ENCODE measurements around the gene UBA5. TPM values are rescaled to one million over a fixed set of nuclear protein-coding genes. Genes with fewer than 3 reads are reported as not detected.

Gene UBA5
- total RNA-seq, 1 donor from 2014 or later: 84.7 TPM

DNA sequence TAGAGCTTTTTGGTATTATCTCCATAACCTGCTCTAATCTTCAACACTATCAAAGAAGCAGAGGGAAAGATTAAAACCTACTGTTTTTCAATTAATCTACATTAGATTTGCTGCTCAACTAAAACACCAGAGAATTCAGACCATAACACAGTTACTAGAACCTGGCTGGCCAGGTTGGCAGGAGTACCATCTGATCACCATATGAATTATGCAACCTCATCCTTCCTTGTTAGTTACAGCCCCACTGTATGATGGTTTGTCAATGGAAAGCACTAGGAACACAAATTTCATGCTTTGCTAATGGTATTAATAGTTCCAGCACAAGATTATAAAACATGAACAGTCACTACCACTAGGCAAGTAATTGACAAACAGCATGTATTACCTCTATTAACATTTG is 56.2 kb downstream of the UBA5 start:
- Histone ChIP-seq H3K36me3 (peaks cover 15% of the 10 kb centered on the region), H3K27ac (no peak overlapping the region), H3K4me1 (peaks cover 20% of the 10 kb centered on the region), H3K27me3 (no peaks in the 10 kb centered on the region), H3K9me3 (ENCODE audit: low read depth) (no peaks in the 10 kb centered on the region), H3K4me2 (no peak overlapping the region), H3K9ac (no peak overlapping the region), H3K79me2 (ENCODE audit: low read depth) (peaks cover 19% of the 10 kb centered on the region), H4K20me1 (ENCODE audit: low read depth) (peaks cover 22% of the 10 kb centered on the region), H3K4me3 (no peak overlapping the region), H3F3A (ENCODE audit: low read depth) (peaks cover 4% of the 10 kb centered on the region), H2AFZ (replicated peaks) (no peak overlapping the region)
- Mint-ChIP-seq H3K27me3 (ENCODE audit: insufficient read depth, low read depth) (peaks cover 5% of the 10 kb centered on the region), H3K9me3 (no peaks in the 10 kb centered on the region), H3K36me3 (peaks cover 15% of the 10 kb centered on the region), H3K4me3 (no peak overlapping the region), H3K27ac (no peak overlapping the region), H3K4me1 (peaks cover 13% of the 10 kb centered on the region)
- TF ChIP-seq, protein P1, sequence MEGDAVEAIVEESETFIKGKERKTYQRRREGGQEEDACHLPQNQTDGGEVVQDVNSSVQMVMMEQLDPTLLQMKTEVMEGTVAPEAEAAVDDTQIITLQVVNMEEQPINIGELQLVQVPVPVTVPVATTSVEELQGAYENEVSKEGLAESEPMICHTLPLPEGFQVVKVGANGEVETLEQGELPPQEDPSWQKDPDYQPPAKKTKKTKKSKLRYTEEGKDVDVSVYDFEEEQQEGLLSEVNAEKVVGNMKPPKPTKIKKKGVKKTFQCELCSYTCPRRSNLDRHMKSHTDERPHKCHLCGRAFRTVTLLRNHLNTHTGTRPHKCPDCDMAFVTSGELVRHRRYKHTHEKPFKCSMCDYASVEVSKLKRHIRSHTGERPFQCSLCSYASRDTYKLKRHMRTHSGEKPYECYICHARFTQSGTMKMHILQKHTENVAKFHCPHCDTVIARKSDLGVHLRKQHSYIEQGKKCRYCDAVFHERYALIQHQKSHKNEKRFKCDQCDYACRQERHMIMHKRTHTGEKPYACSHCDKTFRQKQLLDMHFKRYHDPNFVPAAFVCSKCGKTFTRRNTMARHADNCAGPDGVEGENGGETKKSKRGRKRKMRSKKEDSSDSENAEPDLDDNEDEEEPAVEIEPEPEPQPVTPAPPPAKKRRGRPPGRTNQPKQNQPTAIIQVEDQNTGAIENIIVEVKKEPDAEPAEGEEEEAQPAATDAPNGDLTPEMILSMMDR (IDR thresholded peaks at IDR 0.05): no peak
- no peak for TF ChIP-seq EZH2 (IDR thresholded peaks at IDR 0.05)
- TF ChIP-seq EZH2phosphoT487 (IDR thresholded peaks at IDR 0.05): no peak
- DNase-seq (ENCODE audit: low spot score): no peak

DNA sequence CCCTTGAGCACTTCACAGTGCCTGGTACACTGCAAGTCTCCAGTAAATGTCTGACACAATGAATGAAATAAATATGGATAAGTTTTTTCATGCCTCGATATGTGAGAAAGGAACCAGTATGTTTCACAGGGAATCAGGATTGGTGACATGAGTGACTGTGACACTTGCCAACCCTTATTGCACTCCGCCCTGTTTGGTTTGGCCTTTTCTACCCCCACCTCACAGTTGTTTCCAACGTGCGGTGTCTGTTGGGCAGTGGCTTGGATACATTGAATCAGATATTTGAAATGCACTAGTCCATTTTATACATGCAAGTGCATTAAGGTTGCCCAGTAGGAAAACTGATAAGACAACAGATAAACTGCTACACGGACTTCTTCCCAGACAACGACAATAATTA is 60.1 kb downstream of the UBA5 start:
- H3K9me3 ChIP-seq (ENCODE audit: low read depth): no peaks in the 10 kb centered on the region
- H3F3A ChIP-seq (ENCODE audit: low read depth): peaks cover 23% of the 10 kb centered on the region
- no peak overlapping the region for H3K27ac ChIP-seq
- Mint-ChIP-seq H3K4me3 (peak overlapping the region; percentile 96), H3K4me1 (peaks cover 19% of the 10 kb centered on the region), H3K36me3 (peaks cover 15% of the 10 kb centered on the region), H3K9me3 (no peaks in the 10 kb centered on the region), H3K27ac (no peak overlapping the region), H3K27me3 (ENCODE audit: insufficient read depth, low read depth) (peaks cover 5% of the 10 kb centered on the region)
- H3K4me2 ChIP-seq: peak overlapping the region; percentile 62
- peaks cover 21% of the 10 kb centered on the region for H3K79me2 ChIP-seq (ENCODE audit: low read depth)
- no peaks in the 10 kb centered on the region for H3K27me3 ChIP-seq
- H3K4me1 ChIP-seq: peaks cover 20% of the 10 kb centered on the region
- H3K9ac ChIP-seq: no peak overlapping the region
- H2AFZ ChIP-seq (replicated peaks): no peak overlapping the region
- H3K36me3 ChIP-seq: peaks cover 3% of the 10 kb centered on the region
- DNase-seq (ENCODE audit: low spot score): no peak
- peaks cover 18% of the 10 kb centered on the region for H4K20me1 ChIP-seq (ENCODE audit: low read depth)
- TF ChIP-seq EZH2 (IDR thresholded peaks at IDR 0.05): no peak
- TF ChIP-seq EZH2phosphoT487 (IDR thresholded peaks at IDR 0.05): no peak
- TF ChIP-seq, protein P1 (IDR thresholded peaks at IDR 0.05): no peak
- H3K4me3 ChIP-seq: peak overlapping the region; percentile 92

DNA sequence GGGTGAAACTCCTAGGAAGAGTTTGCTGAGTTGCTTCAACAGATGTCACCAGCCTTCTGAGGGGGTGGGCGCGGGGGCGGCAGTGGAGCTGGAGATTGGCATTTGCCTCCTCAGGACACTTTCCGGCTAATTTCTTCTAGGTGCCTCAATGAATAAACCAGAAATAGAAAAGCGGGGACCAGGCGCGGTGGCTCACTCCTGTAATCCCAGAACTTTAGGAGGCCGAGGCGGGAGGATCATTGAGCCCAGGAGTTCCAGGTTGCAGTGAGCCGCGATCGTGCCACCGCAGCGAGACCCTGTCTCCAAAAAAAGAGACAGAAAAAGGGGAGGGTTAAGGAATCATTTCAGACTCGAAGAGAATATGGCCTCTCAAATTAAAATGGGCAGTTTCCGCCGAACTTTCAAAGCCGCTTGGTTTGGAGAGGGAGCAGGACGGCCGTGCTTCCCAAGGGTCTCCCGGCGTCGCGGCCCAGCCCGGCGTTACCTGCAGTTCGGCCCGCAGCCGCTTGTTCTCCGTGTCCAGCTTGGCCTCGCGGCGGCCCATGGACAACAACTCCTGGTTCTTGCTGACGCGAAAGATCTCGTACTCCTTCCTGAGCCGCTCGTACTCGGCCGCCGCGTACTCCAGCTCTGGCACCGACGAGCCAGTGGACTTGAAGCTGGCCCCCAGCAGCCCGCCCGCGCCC is 61.5 kb downstream of the UBA5 start:
- TF ChIP-seq, protein P1 (IDR thresholded peaks at IDR 0.05): peak; percentile 45
- TF ChIP-seq EZH2phosphoT487 (IDR thresholded peaks at IDR 0.05): no peak
- no peak for TF ChIP-seq EZH2 (IDR thresholded peaks at IDR 0.05)
- H3K9me3 Mint-ChIP-seq: no peaks in the 10 kb centered on the region

More for the DNA sequence above, 61.5 kb downstream of the UBA5 start:
- H3F3A ChIP-seq (ENCODE audit: low read depth): peaks cover 23% of the 10 kb centered on the region
- peaks cover 20% of the 10 kb centered on the region for H3K4me1 ChIP-seq
- peaks cover 21% of the 10 kb centered on the region for H3K79me2 ChIP-seq (ENCODE audit: low read depth)
- Mint-ChIP-seq H3K27me3 (ENCODE audit: insufficient read depth, low read depth) (peaks cover 5% of the 10 kb centered on the region), H3K4me1 (peaks cover 22% of the 10 kb centered on the region), H3K4me3 (peak overlapping the region; percentile 96), H3K36me3 (peaks cover 11% of the 10 kb centered on the region), H3K27ac (peak overlapping the region; percentile 98)
- peak overlapping the region; percentile 7 for H3K9ac ChIP-seq
- peak; percentile 88 for DNase-seq (ENCODE audit: low spot score)
- H3K4me3 ChIP-seq: peak overlapping the region; percentile 92
- H4K20me1 ChIP-seq (ENCODE audit: low read depth): peaks cover 18% of the 10 kb centered on the region
- H3K27me3 ChIP-seq: no peaks in the 10 kb centered on the region
- peak overlapping the region; percentile 62 for H3K4me2 ChIP-seq
- H2AFZ ChIP-seq (replicated peaks): peak overlapping the region; percentile 91
- no peaks in the 10 kb centered on the region for H3K9me3 ChIP-seq (ENCODE audit: low read depth)
- H3K36me3 ChIP-seq: peaks cover 3% of the 10 kb centered on the region
- H3K27ac ChIP-seq: peak overlapping the region; percentile 82
